H9 (cell line): ENCODE measurements around the gene TBX1. TPM values are rescaled to one million over a fixed set of nuclear protein-coding genes. Genes with fewer than 3 reads are reported as not detected.

Source experiments
- DNase-seq: peaks from one replicate; pipeline ENCODE4 v3.0.0-alpha.2; 2017
- H2AFZ ChIP-seq: one replicate; pipeline ENCODE4 v1.6.1; 2013; ENCODE audit warnings: mild to moderate bottlenecking, low read length, control low read depth, moderate library complexity
- H2AK5ac ChIP-seq: 2 replicates; pipeline ENCODE4 v1.6.1; 2013; ENCODE audit warnings: low read length, control low read depth, mixed read lengths; ENCODE audit not compliant: insufficient read length
- H2BK120ac ChIP-seq: one replicate; pipeline ENCODE4 v1.6.1; 2013; ENCODE audit warnings: low read depth, mild to moderate bottlenecking, low read length, control low read depth, inconsistent platforms; ENCODE audit not compliant: poor library complexity, severe bottlenecking
- H2BK12ac ChIP-seq: 2 replicates; pipeline ENCODE4 v1.6.1; 2013; ENCODE audit warnings: low read length, control low read depth, mixed read lengths, low read depth; ENCODE audit not compliant: insufficient read length
- H2BK15ac ChIP-seq: 2 replicates; pipeline ENCODE4 v1.6.1; 2013; ENCODE audit warnings: low read depth, low read length, control low read depth
- H2BK20ac ChIP-seq: one replicate; pipeline ENCODE4 v1.6.1; 2013; ENCODE audit warnings: low read depth, mild to moderate bottlenecking, low read length, control low read depth, inconsistent platforms; ENCODE audit not compliant: poor library complexity, severe bottlenecking
- H2BK5ac ChIP-seq: 2 replicates; pipeline ENCODE4 v1.6.1; 2013; ENCODE audit warnings: low read length, control low read depth, mixed read lengths; ENCODE audit not compliant: insufficient read length
- H3K14ac ChIP-seq: 2 replicates; pipeline ENCODE4 v1.6.1; 2013; ENCODE audit warnings: low read length, control low read depth; ENCODE audit not compliant: insufficient read depth
- H3K18ac ChIP-seq: 2 replicates; pipeline ENCODE4 v1.6.1; 2013; ENCODE audit warnings: low read depth, mild to moderate bottlenecking, mixed read lengths, low read length, control low read depth; ENCODE audit not compliant: insufficient read length
- H3K23ac ChIP-seq: 2 replicates; pipeline ENCODE4 v1.6.1; 2013; ENCODE audit warnings: low read length, control low read depth, mixed read lengths, low read depth; ENCODE audit not compliant: insufficient read length
- H3K23me2 ChIP-seq: 2 replicates; pipeline ENCODE4 v1.6.1; 2013; ENCODE audit warnings: low read depth, mild to moderate bottlenecking, mixed read lengths, low read length, control low read depth; ENCODE audit not compliant: insufficient read length, poor library complexity, severe bottlenecking
- H3K27ac ChIP-seq: 2 replicates; pipeline ENCODE4 v1.5.1; 2013; ENCODE audit warnings: low read length, control low read depth, mixed read lengths, low read depth; ENCODE audit not compliant: insufficient read length
- H3K27me3 ChIP-seq: 2 replicates; pipeline ENCODE4 v1.6.1; 2013; ENCODE audit warnings: low read length, control low read depth, inconsistent platforms; ENCODE audit not compliant: insufficient read depth
- H3K4ac ChIP-seq: 2 replicates; pipeline ENCODE4 v1.6.1; 2013; ENCODE audit warnings: low read depth, mild to moderate bottlenecking, control low read depth, inconsistent platforms, low read length, moderate library complexity
- H3K4me1 ChIP-seq: 2 replicates; pipeline ENCODE4 v1.6.1; 2013; ENCODE audit warnings: low read length, control low read depth, inconsistent platforms; ENCODE audit not compliant: insufficient read depth
- H3K4me2 ChIP-seq: 2 replicates; pipeline ENCODE4 v1.6.1; 2013; ENCODE audit warnings: low read length, control low read depth, mixed read lengths; ENCODE audit not compliant: insufficient read length, insufficient read depth
- H3K56ac ChIP-seq: 2 replicates; pipeline ENCODE4 v1.6.1; 2013; ENCODE audit warnings: low read depth, mild to moderate bottlenecking, mixed read lengths, low read length, control low read depth; ENCODE audit not compliant: insufficient read length
- H3K79me1 ChIP-seq: 2 replicates; pipeline ENCODE4 v1.6.1; 2013; ENCODE audit warnings: low read depth, mild to moderate bottlenecking, moderate library complexity, low read length, control low read depth, inconsistent platforms; ENCODE audit not compliant: insufficient read depth, poor library complexity, severe bottlenecking
- H3K79me2 ChIP-seq: 2 replicates; pipeline ENCODE4 v1.6.1; 2013; ENCODE audit warnings: low read length, control low read depth, inconsistent platforms; ENCODE audit not compliant: insufficient read depth
- H3K9ac ChIP-seq: 2 replicates; pipeline ENCODE4 v1.6.1; 2013; ENCODE audit warnings: low read length, control low read depth, mixed read lengths; ENCODE audit not compliant: insufficient read length; ENCODE audit errors: extremely low read depth
- H3K9me3 ChIP-seq: one replicate; pipeline ENCODE4 v1.6.1; 2013; ENCODE audit warnings: low read depth, low read length, inconsistent platforms; ENCODE audit not compliant: control insufficient read depth
- H3T11ph ChIP-seq: one replicate; pipeline ENCODE4 v1.6.1; 2013; ENCODE audit warnings: mild to moderate bottlenecking, low read length, control low read depth, inconsistent platforms
- H4K20me1 ChIP-seq: one replicate; pipeline ENCODE4 v1.6.1; 2013; ENCODE audit not compliant: control insufficient read depth, insufficient read length, insufficient read depth
- H4K5ac ChIP-seq: 2 replicates; pipeline ENCODE4 v1.6.1; 2013; ENCODE audit warnings: low read depth, mild to moderate bottlenecking, mixed read lengths, low read length, control low read depth; ENCODE audit not compliant: insufficient read length
- H4K8ac ChIP-seq: replicated peaks from 2 replicates; pipeline ENCODE4 v1.6.1; 2013; ENCODE audit warnings: low read length, control low read depth, mixed read lengths, low read depth; ENCODE audit not compliant: insufficient read length
- H4K91ac ChIP-seq: 2 replicates; pipeline ENCODE4 v1.6.1; 2013; ENCODE audit warnings: low read depth, mild to moderate bottlenecking, moderate library complexity, mixed read lengths, low read length, control low read depth; ENCODE audit not compliant: insufficient read length
- H3K27ac Mint-ChIP-seq, 3 experiments: 2 replicates in 2 of 3; 3 replicates in 1 of 3; pipeline ENCODE4 v1.8.0; 2020 to 2021; ENCODE audit warnings: mixed read lengths in 3 of 3, mild to moderate bottlenecking in 1 of 3, moderate library complexity in 1 of 3
- H3K27me3 Mint-ChIP-seq: 2 replicates; pipeline ENCODE4 v1.8.0; 2021; ENCODE audit warnings: low read depth, mild to moderate bottlenecking, moderate library complexity, mixed read lengths
- H3K36me3 Mint-ChIP-seq, 3 experiments: 2 replicates in 2 of 3; 3 replicates in 1 of 3; pipeline ENCODE4 v1.8.0; 2020 to 2021; ENCODE audit warnings: low read depth in 3 of 3, mixed read lengths in 3 of 3; ENCODE audit not compliant: insufficient read depth in 1 of 3
- H3K4me1 Mint-ChIP-seq, 2 experiments: 2 replicates each; pipeline ENCODE4 v1.8.0; 2020; ENCODE audit warnings: mixed read lengths in 2 of 2
- H3K4me3 Mint-ChIP-seq, 2 experiments: 2 replicates in 1 of 2; 3 replicates in 1 of 2; pipeline ENCODE4 v1.8.0; 2020 to 2021; ENCODE audit warnings: mild to moderate bottlenecking in 2 of 2, mixed read lengths in 2 of 2, moderate library complexity in 1 of 2
- H3K9me3 Mint-ChIP-seq, 2 experiments: 2 replicates in 1 of 2; 3 replicates in 1 of 2; pipeline ENCODE4 v1.8.0; 2020; ENCODE audit warnings: mild to moderate bottlenecking in 2 of 2, mixed read lengths in 2 of 2, moderate library complexity in 1 of 2
- WGBS: extraction: QIAGEN DNeasy Blood & Tissue Kit; methylation state at CpG from one replicate; pipeline ENCODE4 v1.1.7; 2013; ENCODE audit warnings: missing lambda C conversion rate, low lambda C conversion rate, mixed read lengths; ENCODE audit not compliant: insufficient read length; ENCODE audit errors: extremely low coverage; 5-methylcytosine and 5-hydroxymethylcytosine counted together
- total RNA-seq: library from RNA; stranded (reverse); gene quantifications from 2 replicates; pipeline ENCODE4 v1.2.1, GENCODE V29; 2021
- TF ChIP-seq, protein P1 (sequence below): fragments of 200-600 bp; sonication (generic); conservative IDR thresholded peaks from 3 replicates; pipeline ENCODE4 v1.8.0; 2021; ENCODE audit warnings: antibody characterized with exemption, mild to moderate bottlenecking

TBX1 gene
- total RNA-seq, 1 experiment from 2014 or later: 2.2 TPM

GRCh38 chr22:19811211-19811621 is 50.6 kb downstream of the TBX1 start:
- Histone ChIP-seq H3K27me3 (no peaks in the 10 kb centered on the region), H2AFZ (no peak overlapping the region), H2AK5ac (no peak overlapping the region), H3K56ac (no peak overlapping the region), H2BK120ac (no peak overlapping the region), H4K8ac (no peak overlapping the region), H3K9ac (no peak overlapping the region), H2BK12ac (no peak overlapping the region), H3K14ac (no peak overlapping the region), H4K5ac (no peak overlapping the region), H3K18ac (no peak overlapping the region), H3T11ph (no peak overlapping the region), H4K91ac (no peak overlapping the region), H3K9me3 (no peaks in the 10 kb centered on the region), H3K4me2 (no peak overlapping the region), H3K79me2 (no peaks in the 10 kb centered on the region), H3K23ac (no peak overlapping the region), H2BK20ac (no peak overlapping the region), H4K20me1 (no peaks in the 10 kb centered on the region), H2BK5ac (no peak overlapping the region), H3K23me2 (no peaks in the 10 kb centered on the region), H3K4ac (no peak overlapping the region), H3K79me1 (no peaks in the 10 kb centered on the region), H3K27ac (no peak overlapping the region), H3K4me1 (no peaks in the 10 kb centered on the region), H2BK15ac (no peak overlapping the region)
- Mint-ChIP-seq H3K36me3 (peaks cover 0 to 17% (median 0%) of the 10 kb centered on the region in 3 experiments; a peak in 2 of 7 replicates), H3K4me1 (peaks cover 3 to 7% of the 10 kb centered on the region in 2 experiments; a peak in 2 of 4 replicates), H3K27me3 (no peaks in the 10 kb centered on the region), H3K27ac (peak overlapping the region in 2 of 3 experiments; percentile 11 to 75; a peak in 3 of 7 replicates), H3K9me3 (no peaks in the 10 kb centered on the region), H3K4me3 (no peak overlapping the region)
- TF ChIP-seq, protein P1, sequence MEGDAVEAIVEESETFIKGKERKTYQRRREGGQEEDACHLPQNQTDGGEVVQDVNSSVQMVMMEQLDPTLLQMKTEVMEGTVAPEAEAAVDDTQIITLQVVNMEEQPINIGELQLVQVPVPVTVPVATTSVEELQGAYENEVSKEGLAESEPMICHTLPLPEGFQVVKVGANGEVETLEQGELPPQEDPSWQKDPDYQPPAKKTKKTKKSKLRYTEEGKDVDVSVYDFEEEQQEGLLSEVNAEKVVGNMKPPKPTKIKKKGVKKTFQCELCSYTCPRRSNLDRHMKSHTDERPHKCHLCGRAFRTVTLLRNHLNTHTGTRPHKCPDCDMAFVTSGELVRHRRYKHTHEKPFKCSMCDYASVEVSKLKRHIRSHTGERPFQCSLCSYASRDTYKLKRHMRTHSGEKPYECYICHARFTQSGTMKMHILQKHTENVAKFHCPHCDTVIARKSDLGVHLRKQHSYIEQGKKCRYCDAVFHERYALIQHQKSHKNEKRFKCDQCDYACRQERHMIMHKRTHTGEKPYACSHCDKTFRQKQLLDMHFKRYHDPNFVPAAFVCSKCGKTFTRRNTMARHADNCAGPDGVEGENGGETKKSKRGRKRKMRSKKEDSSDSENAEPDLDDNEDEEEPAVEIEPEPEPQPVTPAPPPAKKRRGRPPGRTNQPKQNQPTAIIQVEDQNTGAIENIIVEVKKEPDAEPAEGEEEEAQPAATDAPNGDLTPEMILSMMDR: no peak
- no peak for DNase-seq
- no CpG with 5 or more reads among the region's 12 CpGs for WGBS
